GM12878 (cell line): Measurements from ENCODE around the gene RPS6KA5. TPM values are rescaled to one million over a fixed set of nuclear protein-coding genes. Genes with fewer than 3 reads are reported as not detected.

Experiments used
- ATAC-seq: fragments of 200-7000 bp; cut with Tn5 transposase; 3 replicates; pipeline ENCODE4 v1.9.1; 2020; ENCODE audit warnings: mild to moderate bottlenecking, moderate library complexity
- BruUV-seq: library from RNA; stranded (reverse); fragments of 400-500 nt; replicated peaks from 2 replicates; lab custom pipeline; 2021; lab: Mats Ljungman, UMichigan
- CTCF ChIA-PET: fragments of 300-600 bp; sonication (Branson Sonifier 250); formaldehyde crosslinking; extraction: SDS; loops from one replicate; lab custom pipeline; 2021; ENCODE audit warnings: inconsistent platforms; lab: Yijun Ruan, JAX
- POLR2A ChIA-PET: fragments of 350-600 bp; formaldehyde crosslinking; extraction: SDS; loops from one replicate; lab custom pipeline; 2021; ENCODE audit warnings: inconsistent platforms; lab: Charles Lee
- RAD21 ChIA-PET: fragments of 300-600 bp; sonication (Branson Sonifier 250); formaldehyde crosslinking; loops from one replicate; lab custom pipeline; 2023; ENCODE audit warnings: antibody characterized with exemption; ENCODE audit not compliant: unreplicated experiment; lab: Charles Lee
- SMC1A ChIA-PET: fragments of 300-600 bp; sonication (Branson Sonifier 250); formaldehyde crosslinking; loops from one replicate; lab custom pipeline; 2023; ENCODE audit not compliant: unreplicated experiment, uncharacterized antibody; lab: Charles Lee
- DNase-seq: peaks from one replicate; pipeline ENCODE4 v3.0.0-alpha.2; 2011; ENCODE audit warnings: low read depth, low spot score
- FAIRE-seq: peaks from 3 replicates; lab custom pipeline; 2011; peaks lifted over from hg19 to GRCh38; lab: Jason Lieb, UNC
- H2AFZ ChIP-seq: 2 replicates; pipeline ENCODE4 v1.6.0; 2011; ENCODE audit warnings: low read depth, low read length, control low read depth; ENCODE audit not compliant: control insufficient read depth
- H3K27ac ChIP-seq: 2 replicates; pipeline ENCODE4 v1.5.1; 2011; ENCODE audit warnings: control low read depth; ENCODE audit not compliant: control insufficient read depth, insufficient read depth
- H3K27me3 ChIP-seq, 2 experiments: replicated peaks in 1 of 2; 2 replicates each; pipeline versions ENCODE4 v1.6.0 to v1.6.1; 2011; ENCODE audit warnings: low read length in 1 of 2; ENCODE audit not compliant: control insufficient read depth in 2 of 2, insufficient read depth in 2 of 2
- H3K36me3 ChIP-seq, 2 experiments: 2 replicates each; pipeline ENCODE4 v1.5.1; 2011; ENCODE audit warnings: low read length in 1 of 2; ENCODE audit not compliant: control insufficient read depth in 2 of 2, insufficient read depth in 2 of 2
- H3K4me1 ChIP-seq: 2 replicates; pipeline ENCODE4 v1.6.1; 2011; ENCODE audit warnings: mild to moderate bottlenecking, low read length, moderate library complexity, mixed read lengths; ENCODE audit not compliant: control insufficient read depth, insufficient read depth
- H3K4me2 ChIP-seq: 2 replicates; pipeline ENCODE4 v1.6.0; 2011; ENCODE audit warnings: control low read depth; ENCODE audit not compliant: control insufficient read depth, insufficient read depth
- H3K4me3 ChIP-seq: fragments of 200-600 bp; sonication (generic); 2 replicates; pipeline ENCODE4 v1.5.1; 2016
- H3K79me2 ChIP-seq: 2 replicates; pipeline ENCODE4 v1.6.0; 2011; ENCODE audit warnings: low read length; ENCODE audit not compliant: control insufficient read depth, insufficient read depth
- H3K9ac ChIP-seq: 2 replicates; pipeline ENCODE4 v1.8.0; 2011; ENCODE audit warnings: low read length, control low read depth, mixed read lengths; ENCODE audit not compliant: control insufficient read depth, insufficient read depth
- H3K9me3 ChIP-seq: replicated peaks from 3 replicates; pipeline ENCODE4 v1.5.1; 2011; ENCODE audit warnings: mild to moderate bottlenecking, low read length; ENCODE audit not compliant: control insufficient read depth, insufficient read depth
- H4K20me1 ChIP-seq: 2 replicates; pipeline ENCODE4 v1.6.0; 2011; ENCODE audit not compliant: control insufficient read depth, insufficient read depth
- BCL11A ChIP-seq: IDR thresholded peaks from 2 replicates; pipeline ENCODE4 v1.6.1; 2011; ENCODE audit warnings: low read depth, low read length
- MTA3 ChIP-seq: IDR thresholded peaks from 2 replicates; pipeline ENCODE4 v1.6.1; 2012; ENCODE audit warnings: low read length, inconsistent platforms, borderline replicate concordance
- NR2F1 ChIP-seq: fragments of 450-650 bp; conservative IDR thresholded peaks from 2 replicates; pipeline ENCODE4 v1.6.1; 2017; ENCODE audit warnings: mild to moderate bottlenecking
- SMAD1 ChIP-seq: fragments of 450-650 bp; IDR thresholded peaks from 2 replicates; pipeline ENCODE4 v1.6.1; 2018; ENCODE audit warnings: mild to moderate bottlenecking, low read depth; ENCODE audit not compliant: partially characterized antibody
- ZNF24 ChIP-seq: fragments of 450-650 bp; IDR thresholded peaks from 2 replicates; pipeline ENCODE4 v1.6.1; 2017; ENCODE audit warnings: antibody characterized with exemption, mild to moderate bottlenecking
- WGBS: methylation state at CpG from one replicate; pipeline ENCODE4 v1.1.6; 2016; ENCODE audit warnings: low lambda C conversion rate; ENCODE audit not compliant: insufficient replicate concordance, insufficient coverage; ENCODE audit errors: missing lambda C conversion rate; 5-methylcytosine and 5-hydroxymethylcytosine counted together
- in situ Hi-C: fragments of 300-500 bp; cut with MboI; formaldehyde crosslinking; loops from 9 replicates; pipeline ENCODE4 v1.14.3; 2018; ENCODE audit warnings: mixed read lengths
- intact Hi-C: fragments of 100-400 bp; cut with micrococcal nuclease; formaldehyde crosslinking; loops from one replicate; pipeline ENCODE4 v1.14.2; 2022; ENCODE audit not compliant: unreplicated experiment
- polyA plus RNA-seq, 11 experiments: library from polyadenylated mRNA; depleted of rRNA in 4 of 11; unstranded in 6 of 11; stranded (reverse) in 5 of 11; fragments of >200 nt; fragmentation: Nextera tagmentation in 4 of 11; fragmentation: Illumina TruSeq in 1 of 11; extraction: Ambion mirVana in 4 of 11; extraction: Trizol in 1 of 11; gene quantifications; 1 replicate in 1 of 11; 2 replicates in 10 of 11; pipeline versions ENCODE4 v1.2.1 to v1.2.3, GENCODE V29; 2011 to 2016; ENCODE audit warnings: inconsistent platforms in 2 of 11, missing spikeins in 2 of 11, low read depth in 1 of 11
- total RNA-seq, 4 experiments: library from RNA; depleted of rRNA in 3 of 4; stranded (reverse); fragments of >200 nt in 3 of 4; fragmentation: Illumina TruSeq in 1 of 4; extraction: Trizol in 1 of 4; gene quantifications; 2 replicates each; pipeline versions ENCODE4 v1.2.1 to v1.2.3, GENCODE V29; 2013 to 2021
- TF ChIP-seq, protein P1 (sequence below): fragments of 450-650 bp; IDR thresholded peaks from 2 replicates; pipeline ENCODE4 v1.6.1; 2018; ENCODE audit warnings: borderline replicate concordance, mild to moderate bottlenecking; ENCODE audit not compliant: partially characterized antibody
- TF ChIP-seq, protein P2 (sequence below): fragments of 150-350 bp; IDR thresholded peaks from 2 replicates; pipeline ENCODE4 v1.6.1; 2014; ENCODE audit warnings: mild to moderate bottlenecking, low read depth, low read length
- TF ChIP-seq, protein P3 (sequence below): fragments of 450-650 bp; IDR thresholded peaks from 2 replicates; pipeline ENCODE4 v1.6.1; 2017; ENCODE audit warnings: mild to moderate bottlenecking, low read depth, inconsistent platforms; ENCODE audit not compliant: poor library complexity, severe bottlenecking
- TF ChIP-seq, protein P4 (sequence below): IDR thresholded peaks from 2 replicates; pipeline ENCODE4 v1.6.1; 2012; ENCODE audit warnings: low read depth, low read length, improper control_type of control experiment
- TF ChIP-seq, protein P5 (sequence below): IDR thresholded peaks from 2 replicates; pipeline ENCODE4 v1.6.1; 2012; ENCODE audit warnings: improper control_type of control experiment, low read depth, low read length; ENCODE audit not compliant: insufficient replicate concordance

Gene RPS6KA5
- total and polyA plus RNA-seq, 10 of the 15 experiments (the other 5 are each of a cell fraction or from before 2014, with no cell fraction given) = 1.4 to 7.0 (median 3.7) TPM

DNA sequence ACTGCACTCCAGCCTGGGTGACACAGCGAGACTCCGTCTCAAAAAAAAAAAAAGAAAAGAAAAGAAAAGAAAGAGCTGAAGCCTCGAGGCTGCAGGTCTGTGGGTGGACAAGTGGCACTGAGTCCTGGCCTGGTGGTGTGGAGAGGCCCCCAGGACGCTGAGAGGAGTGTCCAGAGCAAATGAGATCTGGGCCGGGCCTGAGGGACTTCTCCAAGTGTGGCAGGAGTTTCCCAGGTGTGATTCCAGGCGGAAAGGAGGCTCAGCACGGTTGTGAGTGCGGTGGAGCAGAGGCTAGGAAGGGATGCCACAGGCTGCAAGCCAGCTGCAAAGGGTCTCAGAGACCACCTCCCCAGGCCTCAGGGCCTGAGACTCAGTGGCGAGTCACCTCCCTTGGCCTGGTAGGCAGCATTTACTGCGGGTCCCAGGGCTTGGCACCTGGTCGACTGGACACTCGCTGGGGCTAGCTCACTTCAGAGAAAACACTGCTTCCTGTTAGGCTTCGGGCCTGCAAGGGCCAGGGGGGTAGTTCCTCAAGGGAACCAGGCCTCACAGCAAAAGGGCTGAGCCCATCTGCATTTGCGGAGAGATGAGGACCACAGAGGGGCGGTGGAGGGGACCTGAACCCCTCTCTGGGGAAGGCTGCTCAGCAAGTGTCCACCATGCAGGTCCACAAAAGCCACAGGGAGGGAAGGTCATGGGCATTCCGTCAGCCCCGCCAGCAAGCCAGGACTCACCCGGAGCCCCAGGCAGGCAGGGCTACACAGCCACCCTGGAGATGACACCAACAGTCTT is 256.0 kb downstream of the RPS6KA5 start:
- H3K9ac ChIP-seq = no peak overlapping the region
- BruUV-seq = no TSS peak
- RAD21 ChIA-PET = no interaction called here
- TF ChIP-seq, protein P1, sequence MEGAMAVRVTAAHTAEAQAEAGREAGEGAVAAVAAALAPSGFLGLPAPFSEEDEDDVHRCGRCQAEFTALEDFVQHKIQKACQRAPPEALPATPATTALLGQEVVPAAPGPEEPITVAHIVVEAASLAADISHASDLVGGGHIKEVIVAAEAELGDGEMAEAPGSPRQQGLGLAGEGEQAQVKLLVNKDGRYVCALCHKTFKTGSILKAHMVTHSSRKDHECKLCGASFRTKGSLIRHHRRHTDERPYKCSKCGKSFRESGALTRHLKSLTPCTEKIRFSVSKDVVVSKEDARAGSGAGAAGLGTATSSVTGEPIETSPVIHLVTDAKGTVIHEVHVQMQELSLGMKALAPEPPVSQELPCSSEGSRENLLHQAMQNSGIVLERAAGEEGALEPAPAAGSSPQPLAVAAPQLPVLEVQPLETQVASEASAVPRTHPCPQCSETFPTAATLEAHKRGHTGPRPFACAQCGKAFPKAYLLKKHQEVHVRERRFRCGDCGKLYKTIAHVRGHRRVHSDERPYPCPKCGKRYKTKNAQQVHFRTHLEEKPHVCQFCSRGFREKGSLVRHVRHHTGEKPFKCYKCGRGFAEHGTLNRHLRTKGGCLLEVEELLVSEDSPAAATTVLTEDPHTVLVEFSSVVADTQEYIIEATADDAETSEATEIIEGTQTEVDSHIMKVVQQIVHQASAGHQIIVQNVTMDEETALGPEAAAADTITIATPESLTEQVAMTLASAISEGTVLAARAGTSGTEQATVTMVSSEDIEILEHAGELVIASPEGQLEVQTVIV = no peak
- no peak for TF ChIP-seq NR2F1
- no peak for TF ChIP-seq BCL11A
- TF ChIP-seq ZNF24 = no peak
- TF ChIP-seq, protein P2, sequence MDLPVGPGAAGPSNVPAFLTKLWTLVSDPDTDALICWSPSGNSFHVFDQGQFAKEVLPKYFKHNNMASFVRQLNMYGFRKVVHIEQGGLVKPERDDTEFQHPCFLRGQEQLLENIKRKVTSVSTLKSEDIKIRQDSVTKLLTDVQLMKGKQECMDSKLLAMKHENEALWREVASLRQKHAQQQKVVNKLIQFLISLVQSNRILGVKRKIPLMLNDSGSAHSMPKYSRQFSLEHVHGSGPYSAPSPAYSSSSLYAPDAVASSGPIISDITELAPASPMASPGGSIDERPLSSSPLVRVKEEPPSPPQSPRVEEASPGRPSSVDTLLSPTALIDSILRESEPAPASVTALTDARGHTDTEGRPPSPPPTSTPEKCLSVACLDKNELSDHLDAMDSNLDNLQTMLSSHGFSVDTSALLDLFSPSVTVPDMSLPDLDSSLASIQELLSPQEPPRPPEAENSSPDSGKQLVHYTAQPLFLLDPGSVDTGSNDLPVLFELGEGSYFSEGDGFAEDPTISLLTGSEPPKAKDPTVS = no peak
- TF ChIP-seq, protein P3, sequence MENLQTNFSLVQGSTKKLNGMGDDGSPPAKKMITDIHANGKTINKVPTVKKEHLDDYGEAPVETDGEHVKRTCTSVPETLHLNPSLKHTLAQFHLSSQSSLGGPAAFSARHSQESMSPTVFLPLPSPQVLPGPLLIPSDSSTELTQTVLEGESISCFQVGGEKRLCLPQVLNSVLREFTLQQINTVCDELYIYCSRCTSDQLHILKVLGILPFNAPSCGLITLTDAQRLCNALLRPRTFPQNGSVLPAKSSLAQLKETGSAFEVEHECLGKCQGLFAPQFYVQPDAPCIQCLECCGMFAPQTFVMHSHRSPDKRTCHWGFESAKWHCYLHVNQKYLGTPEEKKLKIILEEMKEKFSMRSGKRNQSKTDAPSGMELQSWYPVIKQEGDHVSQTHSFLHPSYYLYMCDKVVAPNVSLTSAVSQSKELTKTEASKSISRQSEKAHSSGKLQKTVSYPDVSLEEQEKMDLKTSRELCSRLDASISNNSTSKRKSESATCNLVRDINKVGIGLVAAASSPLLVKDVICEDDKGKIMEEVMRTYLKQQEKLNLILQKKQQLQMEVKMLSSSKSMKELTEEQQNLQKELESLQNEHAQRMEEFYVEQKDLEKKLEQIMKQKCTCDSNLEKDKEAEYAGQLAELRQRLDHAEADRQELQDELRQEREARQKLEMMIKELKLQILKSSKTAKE = no peak
- no peak for TF ChIP-seq MTA3
- no peak for TF ChIP-seq SMAD1
- TF ChIP-seq, protein P4, sequence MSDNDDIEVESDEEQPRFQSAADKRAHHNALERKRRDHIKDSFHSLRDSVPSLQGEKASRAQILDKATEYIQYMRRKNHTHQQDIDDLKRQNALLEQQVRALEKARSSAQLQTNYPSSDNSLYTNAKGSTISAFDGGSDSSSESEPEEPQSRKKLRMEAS = no peak
- TF ChIP-seq, protein P5, sequence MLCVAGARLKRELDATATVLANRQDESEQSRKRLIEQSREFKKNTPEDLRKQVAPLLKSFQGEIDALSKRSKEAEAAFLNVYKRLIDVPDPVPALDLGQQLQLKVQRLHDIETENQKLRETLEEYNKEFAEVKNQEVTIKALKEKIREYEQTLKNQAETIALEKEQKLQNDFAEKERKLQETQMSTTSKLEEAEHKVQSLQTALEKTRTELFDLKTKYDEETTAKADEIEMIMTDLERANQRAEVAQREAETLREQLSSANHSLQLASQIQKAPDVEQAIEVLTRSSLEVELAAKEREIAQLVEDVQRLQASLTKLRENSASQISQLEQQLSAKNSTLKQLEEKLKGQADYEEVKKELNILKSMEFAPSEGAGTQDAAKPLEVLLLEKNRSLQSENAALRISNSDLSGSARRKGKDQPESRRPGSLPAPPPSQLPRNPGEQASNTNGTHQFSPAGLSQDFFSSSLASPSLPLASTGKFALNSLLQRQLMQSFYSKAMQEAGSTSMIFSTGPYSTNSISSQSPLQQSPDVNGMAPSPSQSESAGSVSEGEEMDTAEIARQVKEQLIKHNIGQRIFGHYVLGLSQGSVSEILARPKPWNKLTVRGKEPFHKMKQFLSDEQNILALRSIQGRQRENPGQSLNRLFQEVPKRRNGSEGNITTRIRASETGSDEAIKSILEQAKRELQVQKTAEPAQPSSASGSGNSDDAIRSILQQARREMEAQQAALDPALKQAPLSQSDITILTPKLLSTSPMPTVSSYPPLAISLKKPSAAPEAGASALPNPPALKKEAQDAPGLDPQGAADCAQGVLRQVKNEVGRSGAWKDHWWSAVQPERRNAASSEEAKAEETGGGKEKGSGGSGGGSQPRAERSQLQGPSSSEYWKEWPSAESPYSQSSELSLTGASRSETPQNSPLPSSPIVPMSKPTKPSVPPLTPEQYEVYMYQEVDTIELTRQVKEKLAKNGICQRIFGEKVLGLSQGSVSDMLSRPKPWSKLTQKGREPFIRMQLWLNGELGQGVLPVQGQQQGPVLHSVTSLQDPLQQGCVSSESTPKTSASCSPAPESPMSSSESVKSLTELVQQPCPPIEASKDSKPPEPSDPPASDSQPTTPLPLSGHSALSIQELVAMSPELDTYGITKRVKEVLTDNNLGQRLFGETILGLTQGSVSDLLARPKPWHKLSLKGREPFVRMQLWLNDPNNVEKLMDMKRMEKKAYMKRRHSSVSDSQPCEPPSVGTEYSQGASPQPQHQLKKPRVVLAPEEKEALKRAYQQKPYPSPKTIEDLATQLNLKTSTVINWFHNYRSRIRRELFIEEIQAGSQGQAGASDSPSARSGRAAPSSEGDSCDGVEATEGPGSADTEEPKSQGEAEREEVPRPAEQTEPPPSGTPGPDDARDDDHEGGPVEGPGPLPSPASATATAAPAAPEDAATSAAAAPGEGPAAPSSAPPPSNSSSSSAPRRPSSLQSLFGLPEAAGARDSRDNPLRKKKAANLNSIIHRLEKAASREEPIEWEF = no peak

More for the DNA sequence above, 256.0 kb downstream of the RPS6KA5 start:
- CTCF ChIA-PET = no interaction called here
- POLR2A ChIA-PET = no interaction called here
- no peak for DNase-seq
- H3K27ac ChIP-seq = no peak overlapping the region
- intact Hi-C loops = no loop called here
- H3K4me1 ChIP-seq = no peaks in the 10 kb centered on the region
- H3K4me3 ChIP-seq = no peak overlapping the region
- WGBS = 35% methylated on average over 16 of the region's 18 CpGs
- SMC1A ChIA-PET = no interaction called here
- no peaks in the 10 kb centered on the region for H4K20me1 ChIP-seq
- no peak overlapping the region for H3K4me2 ChIP-seq
- H3K79me2 ChIP-seq = no peaks in the 10 kb centered on the region
- in situ Hi-C loops = no loop called here
- H3K27me3 ChIP-seq = no peaks in the 10 kb centered on the region
- H3K9me3 ChIP-seq = no peaks in the 10 kb centered on the region
- no peak for FAIRE-seq
- no peak overlapping the region for H2AFZ ChIP-seq
- no peak for ATAC-seq
- H3K36me3 ChIP-seq = no peaks in the 10 kb centered on the region
